GM18508 (cell line): ENCODE data around the gene ARMC12.

Source experiments
- ATAC-seq: cut with Tn5 transposase; IDR thresholded peaks from one replicate; pipeline ENCODE4 v1.9.1; 2021; ENCODE audit warnings: moderate number of reproducible peaks; ENCODE audit not compliant: insufficient read depth, unreplicated experiment

Gene ARMC12

GRCh38 chr6:35717449-35718374 is 19.1 kb upstream of the ARMC12 start:
- no peak for ATAC-seq

DNA sequence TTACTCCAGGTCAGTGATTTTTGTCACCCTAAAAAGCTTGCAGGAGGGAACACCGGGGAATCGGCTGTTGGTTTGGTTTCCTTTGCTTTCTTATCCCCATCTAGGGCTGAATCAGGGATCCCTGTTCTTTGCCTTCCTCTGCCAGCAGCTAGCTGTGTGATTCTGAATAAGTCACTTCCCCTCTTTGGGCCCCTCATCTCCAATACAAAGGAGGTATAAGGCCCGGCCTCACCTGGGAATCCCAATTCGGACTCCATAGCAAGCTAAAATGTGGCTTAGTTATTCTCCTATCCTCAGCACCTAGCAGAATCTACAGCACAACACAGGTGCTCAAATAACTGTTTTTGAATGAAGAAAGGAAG is 18.5 kb upstream of the ARMC12 start:
- ATAC-seq, result no peak

DNA sequence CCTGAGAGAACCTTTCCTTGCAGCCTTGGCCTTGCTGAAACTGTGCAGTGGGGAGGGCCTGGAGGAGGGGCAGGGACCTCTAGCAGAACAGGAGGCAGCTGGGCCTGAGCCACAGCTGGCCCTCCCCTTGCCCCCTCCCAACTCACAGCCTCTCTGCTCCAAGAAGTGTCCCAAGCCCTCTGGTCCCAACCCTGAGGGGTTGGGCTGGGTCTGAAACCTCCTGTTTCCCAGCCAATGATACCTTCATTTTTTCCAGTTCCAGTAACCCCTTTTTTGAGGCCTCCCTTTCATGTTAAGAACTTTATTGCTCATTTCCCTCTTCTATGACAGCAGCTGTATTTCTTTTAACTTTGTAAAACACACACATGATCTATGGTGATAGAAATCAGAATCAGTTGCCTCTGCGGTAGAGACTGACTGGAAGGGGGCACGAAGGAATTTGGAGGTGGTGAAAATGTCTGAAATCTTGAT is 17.9 kb upstream of the ARMC12 start:
- no peak for ATAC-seq

DNA sequence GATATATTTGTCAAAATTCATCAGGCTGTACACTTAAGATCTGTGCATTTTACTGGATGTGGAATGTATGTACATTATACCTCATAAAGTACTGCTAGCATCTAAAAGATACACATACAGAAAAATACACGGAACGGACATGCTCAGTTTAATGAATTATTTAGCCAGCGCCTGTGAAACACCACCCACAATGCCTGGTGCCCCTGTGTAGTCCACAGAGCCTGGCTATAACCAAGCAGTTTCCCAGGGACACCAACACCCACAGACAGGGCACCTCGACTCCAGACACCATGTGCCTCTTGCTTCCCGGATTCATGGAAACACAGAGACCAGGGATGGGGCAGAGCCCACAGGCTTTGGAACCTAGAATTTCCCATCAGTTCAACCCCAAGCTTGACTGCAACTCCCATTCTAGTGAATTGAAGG is 17.4 kb upstream of the ARMC12 start:
- ATAC-seq, result no peak

GRCh38 chr6:35719830-35720733 is 16.8 kb upstream of the ARMC12 start:
- ATAC-seq, result no peak

GRCh38 chr6:35722121-35722761 is 14.6 kb upstream of the ARMC12 start:
- no peak for ATAC-seq

DNA sequence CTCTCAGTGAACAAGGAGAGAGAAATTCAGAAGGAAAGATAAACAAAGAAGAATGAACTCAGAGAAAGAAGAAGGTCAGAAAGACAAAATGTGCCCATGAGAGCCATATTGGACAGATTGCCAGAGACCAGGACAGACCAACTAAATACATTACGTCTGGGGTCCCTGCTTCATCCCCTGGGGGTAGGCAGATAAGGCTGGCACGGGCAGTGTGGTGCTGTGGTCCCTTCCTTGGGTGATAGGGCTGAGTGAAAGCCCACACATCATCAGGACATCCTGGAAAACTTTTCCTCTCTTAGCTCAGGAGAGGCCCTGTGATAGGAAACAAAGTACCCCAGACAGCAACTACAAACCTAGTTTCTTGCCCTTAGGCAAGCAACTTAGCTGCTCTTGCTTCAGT is 13.2 kb upstream of the ARMC12 start:
- ATAC-seq, result no peak

GRCh38 chr6:35724059-35724458 is 12.8 kb upstream of the ARMC12 start:
- ATAC-seq, result no peak

- no peak for ATAC-seq
Observed at GRCh38 chr6:35724471-35724870, 12.4 kb upstream of the ARMC12 start.

DNA sequence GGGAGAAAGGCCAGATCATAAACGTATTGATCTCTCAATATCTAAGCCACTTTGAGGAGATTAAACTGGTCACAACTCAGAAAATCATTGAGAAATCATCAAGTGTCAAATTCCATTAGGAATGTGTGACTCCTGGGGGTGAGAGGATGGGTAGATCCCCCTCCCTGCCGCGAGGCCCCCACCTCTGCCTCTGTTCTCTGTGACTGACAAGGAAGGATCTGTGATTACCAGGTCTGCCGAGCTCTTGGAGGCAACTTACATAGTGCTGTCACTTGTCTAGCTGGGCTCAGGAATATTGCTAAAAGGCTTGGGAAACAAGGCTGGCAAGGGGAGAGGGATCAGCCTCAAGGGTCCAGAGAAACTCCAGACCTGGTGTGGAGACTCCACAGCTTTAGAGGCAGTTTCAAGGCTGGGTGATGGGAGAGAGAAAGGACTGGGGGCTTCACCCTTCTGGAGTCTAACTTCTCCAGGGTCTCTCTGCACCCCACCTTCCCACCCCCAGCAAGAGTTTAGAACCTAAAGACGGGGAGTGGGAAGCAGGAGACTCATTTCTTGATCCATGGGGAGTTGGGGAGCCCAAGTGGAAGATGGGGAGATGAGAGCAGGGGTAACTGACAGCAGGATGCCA is 11.6 kb upstream of the ARMC12 start:
- no peak for ATAC-seq

DNA sequence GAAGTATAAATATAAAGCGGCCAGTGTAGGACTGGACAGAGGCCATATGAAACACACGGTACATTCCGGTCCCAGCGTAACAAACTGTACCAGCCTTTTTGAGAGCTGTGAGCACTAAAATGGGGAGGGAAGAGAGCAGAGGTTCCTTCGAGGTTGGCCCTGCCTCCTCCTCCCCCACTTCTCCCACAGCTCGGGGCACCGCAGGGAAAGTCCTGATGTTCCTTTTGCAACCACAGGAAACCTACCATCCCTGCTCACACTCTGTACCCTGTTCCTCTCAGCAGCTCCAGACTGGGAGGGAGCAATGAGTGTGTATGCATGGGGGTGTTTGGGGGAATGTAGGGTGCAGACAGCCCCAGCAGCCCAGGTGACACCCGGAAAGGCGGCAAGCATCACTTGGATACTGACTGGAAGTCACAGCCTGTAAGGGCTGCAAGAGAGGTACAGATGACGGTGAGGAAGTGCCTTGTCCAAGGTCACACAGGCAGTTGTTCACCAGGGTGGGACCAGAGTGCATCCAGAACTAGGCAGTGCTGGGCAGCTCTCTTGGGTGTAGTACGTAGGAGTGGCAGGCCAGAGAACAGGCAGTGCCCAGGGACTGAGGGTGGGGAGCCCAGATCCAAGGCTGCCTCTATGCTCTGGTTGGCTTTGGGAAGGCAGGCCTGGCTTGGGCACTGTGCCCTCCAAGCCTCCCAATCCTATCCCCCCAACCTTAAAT is 11.0 kb upstream of the ARMC12 start:
- ATAC-seq, result no peak

GRCh38 chr6:35727231-35727934 is 9.4 kb upstream of the ARMC12 start:
- no peak for ATAC-seq

- no peak for ATAC-seq
Observed at GRCh38 chr6:35727935-35728682, 8.7 kb upstream of the ARMC12 start.

- no peak for ATAC-seq
Observed at GRCh38 chr6:35728683-35729678, 7.9 kb upstream of the ARMC12 start.

GRCh38 chr6:35729722-35730121 is 7.1 kb upstream of the ARMC12 start:
- no peak for ATAC-seq

GRCh38 chr6:35730745-35731413 is 6.0 kb upstream of the ARMC12 start:
- ATAC-seq, result no peak

- no peak for ATAC-seq
Observed at GRCh38 chr6:35731414-35731735, 5.5 kb upstream of the ARMC12 start.
